Kidney epithelial cell (primary cell): ENCODE data around the gene ARSB. TPM values are rescaled to one million over a fixed set of nuclear protein-coding genes. Genes with fewer than 3 reads are reported as not detected.
"Not testable (repeated sequence)": the region's sequence is repeated elsewhere in the genome, so short reads cannot be mapped to it uniquely, and the experiment has no call there.

Experiments
- DNase-seq: peaks from one replicate; pipeline ENCODE4 v3.0.0-alpha.2; 2010; ENCODE audit warnings: low read depth
- H3K27me3 ChIP-seq: 2 replicates; pipeline ENCODE4 v1.6.0; 2011; ENCODE audit warnings: low read length; ENCODE audit not compliant: control insufficient read depth, insufficient read depth
- H3K36me3 ChIP-seq: 2 replicates; pipeline ENCODE4 v1.5.1; 2011; ENCODE audit warnings: low read length; ENCODE audit not compliant: control insufficient read depth, insufficient read depth
- H3K4me3 ChIP-seq: 2 replicates; pipeline ENCODE4 v1.5.1; 2011; ENCODE audit warnings: low read depth, mild to moderate bottlenecking, control low read depth, low read length
- CTCF ChIP-seq: IDR thresholded peaks from 2 replicates; pipeline ENCODE4 v1.5.1; 2011; ENCODE audit warnings: mild to moderate bottlenecking, moderate library complexity, low read length, control low read depth, inconsistent platforms; ENCODE audit not compliant: insufficient read depth, poor library complexity, severe bottlenecking
- total RNA-seq: library from RNA; depleted of rRNA; stranded (reverse); fragments of >200 nt; gene quantifications from 2 replicates; pipeline ENCODE4 v1.2.3, GENCODE V29; 2015

The ARSB gene
- total RNA-seq, 1 donor from 2014 or later = 17.5 TPM

GRCh38 chr5:78912811-78913210 is 72.3 kb downstream of the ARSB start:
- DNase-seq = no peak
- no peak for TF ChIP-seq CTCF
- Histone ChIP-seq H3K4me3 (no peak overlapping the region), H3K36me3 (no peaks in the 10 kb centered on the region), H3K27me3 (no peaks in the 10 kb centered on the region)

- H3K4me3 ChIP-seq = no peak overlapping the region
- DNase-seq = no peak
- H3K36me3 ChIP-seq = no peaks in the 10 kb centered on the region
- H3K27me3 ChIP-seq = no peaks in the 10 kb centered on the region
- no peak for TF ChIP-seq CTCF
These were observed 72.9 kb downstream of the ARSB start for GRCh38 chr5:78912085-78912771.

- H3K27me3 ChIP-seq = not testable (repeated sequence)
These were observed 75.7 kb downstream of the ARSB start for GRCh38 chr5:78909224-78909983.

GRCh38 chr5:78908173-78909061 is 76.7 kb downstream of the ARSB start:
- Histone ChIP-seq H3K36me3 (no peaks in the 10 kb centered on the region), H3K4me3 (no peak overlapping the region), H3K27me3 (no peaks in the 10 kb centered on the region)
- no peak for TF ChIP-seq CTCF
- no peak for DNase-seq

More at GRCh38 chr5:78909224-78909983, 75.7 kb downstream of the ARSB start:
- H3K4me3 ChIP-seq, H3K36me3 ChIP-seq, DNase-seq: not testable (repeated sequence)

GRCh38 chr5:78907255-78907891 is 77.7 kb downstream of the ARSB start:
- DNase-seq = peak; percentile 83
- H3K27me3 ChIP-seq = no peaks in the 10 kb centered on the region
- H3K36me3 ChIP-seq = no peaks in the 10 kb centered on the region
- H3K4me3 ChIP-seq = no peak overlapping the region
- no peak for TF ChIP-seq CTCF
